ENCODE results near the gene AMBN.
"Not testable (repeated sequence)": the region's sequence is repeated elsewhere in the genome, so short reads cannot be mapped to it uniquely, and the experiment has no call there.

The AMBN gene

DNA sequence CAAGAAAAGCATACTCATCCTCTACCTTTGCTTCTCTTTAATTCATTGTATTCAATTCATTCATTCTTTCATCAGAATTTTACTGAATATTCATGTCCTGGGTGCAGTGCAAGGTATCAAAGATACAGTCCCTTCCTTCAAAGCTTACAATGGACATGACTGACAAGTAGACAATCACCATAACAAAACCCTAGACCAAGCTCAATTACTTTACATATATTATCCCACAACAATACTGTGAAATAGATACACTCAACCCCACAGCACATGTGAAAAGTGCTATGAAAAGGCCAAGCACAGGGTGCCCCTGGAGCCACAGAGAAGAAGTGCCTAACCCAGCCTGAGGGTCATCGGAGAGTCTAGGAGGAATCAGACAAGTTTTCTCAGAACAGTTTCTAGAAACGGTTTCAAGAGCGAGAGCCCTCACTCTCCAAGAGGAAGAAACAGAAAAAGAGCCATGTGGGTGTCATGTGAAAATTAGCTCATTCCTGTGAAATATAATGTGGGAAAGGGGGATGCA is 15.3 kb downstream of the AMBN start:
- in situ Hi-C loops (cut with MboI; ENCODE audit: low sequenced_read_pairs) = no loop called here

- in situ Hi-C loops (cut with MboI; ENCODE audit: low sequenced_read_pairs) = no loop called here
Observed at GRCh38 chr4:70608324-70608723, 16.3 kb downstream of the AMBN start.

DNA sequence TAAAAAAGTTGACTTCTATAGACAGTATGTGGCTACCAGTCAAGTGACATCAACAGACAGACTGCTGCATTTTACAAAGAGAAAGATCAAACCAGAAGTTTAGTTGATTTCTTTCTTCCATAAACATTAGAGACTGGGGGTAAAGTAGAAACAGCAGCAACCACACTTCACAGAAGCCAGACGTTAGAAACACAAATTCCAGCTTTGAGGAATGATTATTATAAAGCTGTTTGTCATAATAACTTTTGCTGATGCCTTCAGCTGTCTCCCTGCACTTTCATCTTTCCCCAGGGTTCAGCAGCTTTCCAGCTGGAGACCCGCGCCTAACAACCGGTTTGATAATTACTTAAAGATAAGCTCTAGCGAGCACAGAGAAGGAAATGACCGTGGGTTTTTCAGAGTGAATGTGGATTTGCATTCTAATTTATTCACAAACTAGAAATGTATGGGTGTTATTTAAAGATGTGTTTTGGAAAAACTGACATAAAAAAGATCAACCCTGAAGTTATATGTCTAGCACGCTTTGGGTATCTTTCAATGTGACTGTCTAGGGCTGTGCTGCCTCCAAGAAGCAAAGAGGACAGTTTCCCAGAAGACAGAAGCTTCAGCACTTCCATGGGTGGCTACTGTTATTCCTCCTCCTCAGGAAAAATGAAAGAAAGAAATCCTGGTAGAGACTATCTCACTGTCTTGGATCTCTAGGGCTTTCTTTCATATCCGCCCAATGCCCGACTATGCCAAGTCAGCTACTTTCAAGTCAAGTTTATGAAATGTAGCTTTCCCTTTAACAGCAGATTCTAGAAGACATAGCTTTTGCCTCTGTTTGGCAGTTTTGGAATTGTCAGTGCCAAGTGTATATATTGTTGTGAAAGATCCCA is 21.5 kb downstream of the AMBN start:
- in situ Hi-C loops (cut with MboI; ENCODE audit: low sequenced_read_pairs) = no loop called here

GRCh38 chr4:70614184-70614555 is 22.1 kb downstream of the AMBN start:
- in situ Hi-C loops (cut with MboI; ENCODE audit: low sequenced_read_pairs) = no loop called here

DNA sequence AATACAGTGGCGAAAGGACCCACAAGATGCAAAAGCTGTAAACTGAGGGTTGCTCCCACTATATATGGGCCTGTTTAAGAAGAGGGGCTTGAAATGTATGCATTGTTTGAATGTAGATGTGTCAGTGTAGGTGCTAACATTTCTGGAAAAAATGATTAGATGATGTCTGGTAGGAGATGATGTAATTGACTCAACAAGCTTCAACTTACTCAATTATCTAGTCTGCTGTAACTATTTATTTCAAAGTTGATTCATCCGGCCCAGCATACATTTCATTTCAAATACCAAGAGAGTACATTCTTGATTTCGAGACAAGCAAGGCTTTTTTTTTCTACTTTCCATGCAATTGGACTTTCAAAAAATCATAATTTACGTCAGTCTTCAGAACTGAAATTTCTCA is 27.2 kb downstream of the AMBN start:
- in situ Hi-C loops (cut with MboI; ENCODE audit: low sequenced_read_pairs) = no loop called here

- in situ Hi-C loops (cut with MboI; ENCODE audit: low sequenced_read_pairs) = no loop called here
Observed at GRCh38 chr4:70619778-70620177, 27.7 kb downstream of the AMBN start.

DNA sequence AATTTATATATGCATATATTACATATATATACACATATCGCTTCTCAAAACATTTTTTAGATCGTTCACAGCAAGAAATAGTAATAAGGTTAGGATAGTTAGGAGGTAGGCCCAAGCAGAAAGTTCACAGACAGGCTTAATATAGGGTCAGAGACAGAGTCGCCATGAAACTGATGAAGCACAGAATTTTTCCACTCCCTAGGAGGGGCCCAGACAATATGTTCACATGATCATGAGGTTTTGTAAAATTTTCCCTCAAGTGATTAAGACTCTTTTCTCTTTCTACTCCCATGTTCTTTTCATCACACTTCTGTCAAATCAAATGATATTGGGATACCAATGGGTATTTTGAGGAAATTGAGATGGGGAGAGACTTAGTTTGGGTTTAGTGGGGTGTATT is 31.3 kb downstream of the AMBN start:
- in situ Hi-C loops (cut with MboI; ENCODE audit: low sequenced_read_pairs) = no loop called here

- in situ Hi-C loops (cut with MboI; ENCODE audit: low sequenced_read_pairs) = no loop called here
Observed at GRCh38 chr4:70624226-70624793, 32.3 kb downstream of the AMBN start.

DNA sequence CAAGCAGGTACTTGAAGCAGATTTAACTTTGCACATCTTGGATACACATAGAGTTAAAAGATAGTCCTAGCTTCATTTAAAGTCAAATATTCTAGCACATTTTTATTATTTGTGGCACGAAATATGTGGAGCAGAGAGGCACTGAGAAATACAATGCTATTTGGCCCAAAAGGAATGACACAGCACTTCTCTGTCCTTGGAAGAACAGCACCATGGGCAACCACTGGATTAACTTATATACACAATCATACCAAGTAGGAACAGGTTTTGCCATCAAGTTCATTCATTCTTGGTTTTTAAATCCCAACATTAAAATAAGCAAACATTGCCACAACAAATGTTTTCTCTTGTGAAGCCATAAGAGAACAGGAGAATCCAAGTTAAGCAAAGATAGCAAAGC is 35.6 kb downstream of the AMBN start:
- in situ Hi-C loops (cut with MboI; ENCODE audit: low sequenced_read_pairs) = loop anchor here (25.0 kb wide), 1 partner anchor 1085 kb away; no protein-coding TSS in a partner anchor

DNA sequence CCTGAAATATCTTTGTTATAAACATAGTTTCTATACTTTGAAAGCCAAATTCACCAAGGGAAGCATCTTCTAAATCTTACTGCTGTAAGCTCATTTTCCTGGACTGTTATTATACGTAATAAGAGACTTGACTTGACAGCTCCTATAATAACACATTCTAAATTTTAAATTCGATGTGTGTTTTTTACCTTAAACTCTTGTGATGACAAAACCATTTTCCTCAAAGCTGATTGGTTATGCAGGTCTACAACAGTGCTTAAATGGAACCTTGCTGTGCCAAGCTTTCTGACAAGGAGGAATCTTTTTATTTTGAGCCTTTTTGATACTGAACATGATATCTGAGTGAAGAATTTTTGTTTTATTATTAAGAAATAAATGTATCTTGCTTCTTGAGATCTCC is 36.4 kb downstream of the AMBN start, which contains the start of gene ENAM:
Gene ENAM (plus strand): TSS at position 301 of the 400 bp plus-strand sequence. CDS start 757 bp downstream, outside the sequence.
- in situ Hi-C loops (cut with MboI; ENCODE audit: low sequenced_read_pairs) = loop anchor here (25.0 kb wide), 1 partner anchor 1084 kb away; no protein-coding TSS in a partner anchor

DNA sequence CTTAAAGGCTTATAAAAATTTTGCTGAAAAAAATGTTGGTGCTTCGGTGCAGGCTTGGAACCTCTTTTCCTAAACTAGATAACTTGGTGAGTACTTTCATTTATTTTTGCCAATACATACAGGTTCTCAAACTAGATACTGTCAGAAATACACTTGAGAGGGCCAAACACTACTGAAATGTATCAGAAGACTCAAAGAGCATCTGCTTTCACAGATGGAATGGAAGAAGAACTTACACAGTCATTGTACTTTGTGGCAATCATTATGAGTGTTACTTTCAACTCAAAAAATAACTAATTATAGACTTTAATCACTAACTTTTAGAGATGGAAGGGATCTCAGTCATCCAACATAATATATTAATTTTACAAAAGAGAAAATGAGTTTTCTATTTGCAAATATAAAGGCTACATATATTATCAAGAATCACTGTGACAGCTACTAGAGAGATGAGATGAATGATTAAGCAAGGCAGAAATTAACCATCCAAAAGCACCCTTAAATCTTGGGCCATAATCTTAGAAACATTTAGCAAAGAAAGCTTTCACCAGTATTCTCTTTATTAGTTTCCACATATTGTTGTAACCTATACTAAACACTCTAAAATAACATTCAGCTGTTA is 37.5 kb downstream of the AMBN start:
- in situ Hi-C loops (cut with MboI; ENCODE audit: low sequenced_read_pairs) = loop anchor here (25.0 kb wide), 1 partner anchor 1083 kb away; no protein-coding TSS in a partner anchor

DNA sequence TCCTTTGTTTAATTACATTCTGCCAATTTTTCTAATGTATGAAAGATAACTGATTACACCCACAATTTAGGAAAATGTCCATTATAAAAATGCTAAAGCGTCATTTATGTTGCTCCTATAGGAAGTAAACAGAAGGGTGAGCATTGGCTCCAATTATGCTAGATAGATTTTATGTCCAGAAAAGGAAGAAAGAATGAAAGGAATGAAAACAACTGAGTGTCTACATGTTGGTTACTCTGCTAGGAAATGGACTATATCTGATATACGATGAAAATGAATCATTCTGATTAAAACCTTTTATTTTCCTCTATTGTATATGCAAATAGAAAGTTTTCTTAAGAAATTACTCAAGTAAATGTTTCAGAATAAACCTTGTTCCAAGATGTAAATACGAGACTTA is 38.1 kb downstream of the AMBN start:
- in situ Hi-C loops (cut with MboI; ENCODE audit: low sequenced_read_pairs) = loop anchor here (25.0 kb wide), 1 partner anchor 1082 kb away; no protein-coding TSS in a partner anchor

DNA sequence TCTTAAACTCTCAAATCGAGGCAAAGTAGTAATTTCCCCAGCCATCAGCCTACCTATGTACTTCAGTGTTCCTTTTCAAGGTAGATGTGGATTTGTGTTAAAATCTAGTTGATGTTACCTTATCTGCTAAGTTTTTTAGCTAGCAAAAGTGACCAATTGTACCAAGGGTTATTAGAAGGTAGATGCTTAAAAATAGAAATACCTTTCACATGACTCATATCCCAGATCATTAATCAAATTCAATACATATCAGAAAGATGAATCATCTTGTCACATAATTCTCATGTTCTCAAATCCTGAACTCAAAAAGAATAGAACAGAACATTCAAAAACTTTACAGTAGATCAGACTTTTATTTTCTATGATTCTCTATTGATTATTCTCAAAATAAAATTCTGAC is 40.0 kb downstream of the AMBN start:
- in situ Hi-C loops (cut with MboI; ENCODE audit: low sequenced_read_pairs) = loop anchor here (25.0 kb wide), 1 partner anchor 1080 kb away; no protein-coding TSS in a partner anchor

DNA sequence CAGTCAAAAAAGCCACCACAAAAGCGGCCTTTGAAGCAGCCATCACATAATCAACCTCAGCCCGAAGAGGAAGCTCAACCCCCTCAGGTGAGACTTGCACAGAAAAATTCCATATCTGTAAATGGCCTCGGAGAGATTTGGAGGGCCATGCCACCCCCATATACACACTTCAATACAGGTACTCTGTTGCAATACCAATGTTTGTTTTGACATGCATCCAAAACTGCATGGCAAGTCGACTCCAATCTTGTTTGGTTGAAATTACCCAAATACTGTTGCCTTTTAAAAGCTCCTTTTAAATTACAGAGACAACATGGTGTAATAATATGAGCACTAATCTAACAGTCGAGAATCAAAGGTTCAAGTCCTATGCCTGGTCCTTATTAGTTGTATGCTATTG is 42.4 kb downstream of the AMBN start:
- in situ Hi-C loops (cut with MboI; ENCODE audit: low sequenced_read_pairs) = loop anchor here (25.0 kb wide), 1 partner anchor 1078 kb away; no protein-coding TSS in a partner anchor

- in situ Hi-C loops (cut with MboI; ENCODE audit: low sequenced_read_pairs) = loop anchor here (25.0 kb wide), 1 partner anchor 1075 kb away; no protein-coding TSS in a partner anchor
Observed at GRCh38 chr4:70637239-70637913, 45.3 kb downstream of the AMBN start.

DNA sequence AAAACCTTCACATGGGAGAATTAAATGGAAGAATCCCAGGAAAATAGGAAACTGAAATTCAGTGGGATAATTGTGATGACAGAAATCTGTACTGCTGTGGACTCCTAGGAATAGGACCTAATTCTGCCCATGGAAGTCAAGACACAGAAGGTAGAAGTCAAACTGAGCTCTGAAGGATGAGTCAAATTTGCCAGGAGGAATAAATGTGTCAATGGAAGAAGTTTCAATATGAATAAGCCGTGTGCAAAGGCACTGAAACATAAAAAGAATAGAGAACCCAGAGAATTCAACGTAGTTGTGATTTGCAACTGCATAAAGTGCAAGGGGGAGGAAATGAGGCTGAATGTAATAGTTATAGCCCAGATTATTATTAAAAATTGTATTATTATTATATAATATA is 48.1 kb downstream of the AMBN start:
- in situ Hi-C loops (cut with MboI; ENCODE audit: low sequenced_read_pairs) = loop anchor here (25.0 kb wide), 1 partner anchor 1072 kb away; no protein-coding TSS in a partner anchor

DNA sequence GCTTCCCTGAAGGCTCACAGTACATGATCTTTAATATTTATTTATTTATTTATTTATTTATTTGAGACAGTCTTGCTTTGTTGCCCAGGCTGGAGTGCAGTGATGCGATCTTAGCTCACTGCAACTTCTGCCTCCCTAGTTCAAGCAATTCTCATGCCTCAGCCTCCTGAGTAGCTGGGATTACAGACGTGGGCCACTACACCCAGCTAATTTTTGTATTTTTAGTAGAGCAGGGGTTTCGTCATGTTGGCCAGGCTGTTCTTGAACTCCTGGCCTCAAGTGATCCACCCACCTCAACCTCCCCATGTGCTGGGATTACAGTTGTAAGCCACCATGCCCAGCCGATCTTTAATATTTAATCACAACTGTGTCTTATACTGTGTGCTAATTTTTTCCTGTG is 58.7 kb downstream of the AMBN start:
- in situ Hi-C loops (cut with MboI; ENCODE audit: low sequenced_read_pairs) = not testable (repeated sequence)

- in situ Hi-C loops (cut with MboI; ENCODE audit: low sequenced_read_pairs) = no loop called here
Observed at GRCh38 chr4:70651864-70652506, 59.9 kb downstream of the AMBN start.

- in situ Hi-C loops (cut with MboI; ENCODE audit: low sequenced_read_pairs) = no loop called here
Observed at GRCh38 chr4:70654605-70655011, 62.6 kb downstream of the AMBN start.

Measured in HL-60/S4 treated with retinoic acid at 250 ng/mL for 4 days and 3 days (cell line).